HCT116 (cell line): Measurements from ENCODE around the gene PCDH1.

ENCODE experiments used
- CTCF ChIP-seq, 3 experiments: fragments of 200-600 bp in 1 of 3; sonication (generic) in 1 of 3; IDR thresholded peaks in 2 of 3; conservative IDR thresholded peaks in 1 of 3; 2 replicates each; pipeline ENCODE4 v1.5.1; 2012 to 2017; ENCODE audit warnings: low read depth in 2 of 3, low read length in 2 of 3, antibody characterized with exemption in 1 of 3, borderline replicate concordance in 1 of 3, control low read depth in 1 of 3, mild to moderate bottlenecking in 1 of 3, mixed read lengths in 1 of 3, mixed run types in 1 of 3, moderate library complexity in 1 of 3; ENCODE audit not compliant: insufficient read depth in 1 of 3
- EGR1 ChIP-seq: IDR thresholded peaks from 2 replicates; pipeline ENCODE4 v1.6.1; 2012; ENCODE audit warnings: low read depth
- EZH2 ChIP-seq: fragments of 200-600 bp; sonication (generic); IDR thresholded peaks from 2 replicates; pipeline ENCODE4 v1.6.1; 2017; ENCODE audit warnings: antibody characterized with exemption, mixed run types
- EZH2phosphoT487 ChIP-seq: fragments of 200-600 bp; IDR thresholded peaks from 2 replicates; pipeline ENCODE4 v1.6.1; 2018; ENCODE audit warnings: antibody characterized with exemption, borderline replicate concordance
- POLR2A ChIP-seq: IDR thresholded peaks from 2 replicates; pipeline ENCODE4 v1.7.0; 2011; ENCODE audit warnings: borderline replicate concordance; ENCODE audit not compliant: insufficient read depth, insufficient read length; ENCODE audit errors: extremely low read depth
- RAD21 ChIP-seq: IDR thresholded peaks from 2 replicates; pipeline ENCODE4 v1.6.1; 2012; ENCODE audit warnings: low read depth, mild to moderate bottlenecking
- SP1 ChIP-seq: IDR thresholded peaks from 2 replicates; pipeline ENCODE4 v1.6.1; 2012; ENCODE audit warnings: low read depth
- TCF7L2 ChIP-seq: IDR thresholded peaks from 2 replicates; pipeline ENCODE4 v1.7.0; 2011; ENCODE audit warnings: borderline replicate concordance, inconsistent platforms; ENCODE audit not compliant: insufficient read depth, insufficient read length; ENCODE audit errors: extremely low read depth
- ZFX ChIP-seq: fragments of 450-650 bp; IDR thresholded peaks from 2 replicates; pipeline ENCODE4 v1.6.1; 2017

GRCh38 chr5:141805874-141806595 lies 72.2 kb downstream of the PCDH1 start:
- TF ChIP-seq ZFX = no peak
- TF ChIP-seq EZH2 = no peak
- no peak for TF ChIP-seq POLR2A
- no peak for TF ChIP-seq EZH2phosphoT487
- no peak for TF ChIP-seq CTCF (IDR thresholded peaks at IDR 0.05 in 2 of 3, conservative IDR thresholded peaks at IDR 0.05 in 1 of 3; ENCODE audit: borderline replicate concordance in 1 of 3, insufficient read depth in 1 of 3, low read depth in 2 of 3, low read length in 2 of 3)
- TF ChIP-seq SP1 = no peak
- TF ChIP-seq TCF7L2 = no peak
- TF ChIP-seq RAD21 = no peak
- no peak for TF ChIP-seq EGR1
